ENCODE results near the gene ICA1.

Gene ICA1

GRCh38 chr7:8157296-8157695 lies 104.7 kb downstream of the ICA1 start:
- DNase-seq, result no peak

- no peak for DNase-seq
These were observed 106.1 kb downstream of the ICA1 start for GRCh38 chr7:8155836-8156235.

- no peak for DNase-seq
These were observed 107.7 kb downstream of the ICA1 start for GRCh38 chr7:8154272-8154671.

GRCh38 chr7:8152489-8153192 lies 109.3 kb downstream of the ICA1 start:
- no peak for DNase-seq

GRCh38 chr7:8151161-8151725 lies 110.7 kb downstream of the ICA1 start:
- no peak for DNase-seq

GRCh38 chr7:8149222-8149621 lies 112.7 kb downstream of the ICA1 start:
- DNase-seq, result no peak

GRCh38 chr7:8147760-8148463 lies 114.1 kb downstream of the ICA1 start:
- no peak for DNase-seq

GRCh38 chr7:8146788-8147413 lies 115.1 kb downstream of the ICA1 start:
- no peak for DNase-seq

GRCh38 chr7:8146106-8146787 lies 115.7 kb downstream of the ICA1 start:
- no peak for DNase-seq

- no peak for DNase-seq
These were observed 117.1 kb downstream of the ICA1 start for GRCh38 chr7:8144856-8145255.

- no peak for DNase-seq
These were observed 118.7 kb downstream of the ICA1 start for GRCh38 chr7:8143151-8143874.

- no peak for DNase-seq
These were observed 119.5 kb downstream of the ICA1 start for GRCh38 chr7:8142477-8142876.

- no peak for DNase-seq
These were observed 120.9 kb downstream of the ICA1 start for GRCh38 chr7:8141070-8141469.

GRCh38 chr7:8136051-8136730 lies 125.8 kb downstream of the ICA1 start:
- DNase-seq, result no peak

- no peak for DNase-seq
These were observed 126.5 kb downstream of the ICA1 start for GRCh38 chr7:8135417-8135816.

- no peak for DNase-seq
These were observed 127.8 kb downstream of the ICA1 start for GRCh38 chr7:8134089-8134733.

- no peak for DNase-seq
These were observed 128.6 kb downstream of the ICA1 start for GRCh38 chr7:8133188-8133848.

- DNase-seq, result no peak
These were observed 130.0 kb downstream of the ICA1 start for GRCh38 chr7:8131694-8132605.

GRCh38 chr7:8130663-8131062 lies 131.3 kb downstream of the ICA1 start:
- DNase-seq, result no peak

- no peak for DNase-seq
These were observed 132.7 kb downstream of the ICA1 start for GRCh38 chr7:8129318-8129659.
